DMS 273 treated with DMSO at 0.1 percent for 48 hours (cell line): ENCODE results near the gene CTDSP1.

ENCODE experiments used
- DNase-seq: peaks from one replicate; lab custom pipeline; 2025; lab: John Stamatoyannopoulos, UW

The CTDSP1 gene

GRCh38 chr2:218427741-218428140, 28.1 kb downstream of the CTDSP1 start:
- DNase-seq, result no peak

GRCh38 chr2:218428846-218429558, 29.3 kb downstream of the CTDSP1 start:
- DNase-seq, result no peak

- no peak for DNase-seq
Observed at GRCh38 chr2:218429911-218430692, 30.4 kb downstream of the CTDSP1 start.

GRCh38 chr2:218430721-218431120, 31.1 kb downstream of the CTDSP1 start:
- DNase-seq, result no peak

- no peak for DNase-seq
Observed at GRCh38 chr2:218431878-218432277, 32.2 kb downstream of the CTDSP1 start.

GRCh38 chr2:218432676-218433365, 33.2 kb downstream of the CTDSP1 start:
- DNase-seq, result no peak

GRCh38 chr2:218434456-218434855, 34.8 kb downstream of the CTDSP1 start:
- no peak for DNase-seq

- no peak for DNase-seq
Observed at GRCh38 chr2:218435003-218435982, 35.6 kb downstream of the CTDSP1 start.

GRCh38 chr2:218436992-218437391, 37.3 kb downstream of the CTDSP1 start:
- no peak for DNase-seq

- DNase-seq, result no peak
Observed at GRCh38 chr2:218437969-218438368, 38.3 kb downstream of the CTDSP1 start.

- DNase-seq, result no peak
Observed at GRCh38 chr2:218438596-218438995, 38.9 kb downstream of the CTDSP1 start.

GRCh38 chr2:218444692-218445357, 45.2 kb downstream of the CTDSP1 start:
- DNase-seq, result no peak

GRCh38 chr2:218445602-218446001, 45.9 kb downstream of the CTDSP1 start:
- DNase-seq, result no peak

GRCh38 chr2:218446547-218446946, 46.9 kb downstream of the CTDSP1 start:
- DNase-seq, result no peak

- no peak for DNase-seq
Observed at GRCh38 chr2:218447072-218447471, 47.4 kb downstream of the CTDSP1 start.

GRCh38 chr2:218448934-218449333, 49.3 kb downstream of the CTDSP1 start:
- DNase-seq, result no peak

GRCh38 chr2:218452079-218452478, 52.4 kb downstream of the CTDSP1 start:
- DNase-seq, result no peak
